Mammary epithelial cell (primary cell): ENCODE measurements around the gene TBATA.

Experiments
- EZH2 ChIP-seq: IDR thresholded peaks from 2 replicates; pipeline ENCODE4 v1.6.1; 2012; ENCODE audit warnings: low read length, inconsistent platforms, borderline replicate concordance
- TF ChIP-seq, protein P1 (sequence below), 2 donors: IDR thresholded peaks in 1 of 2; conservative IDR thresholded peaks in 1 of 2; 2 replicates each; pipeline ENCODE4 v1.5.1; 2011 to 2012; ENCODE audit warnings: inconsistent platforms in 2 of 2, low read length in 2 of 2, mild to moderate bottlenecking in 2 of 2, control low read depth in 1 of 2, low read depth in 1 of 2; ENCODE audit not compliant: insufficient read depth in 1 of 2; ENCODE audit errors: extremely low read depth in 1 of 2

DNA sequence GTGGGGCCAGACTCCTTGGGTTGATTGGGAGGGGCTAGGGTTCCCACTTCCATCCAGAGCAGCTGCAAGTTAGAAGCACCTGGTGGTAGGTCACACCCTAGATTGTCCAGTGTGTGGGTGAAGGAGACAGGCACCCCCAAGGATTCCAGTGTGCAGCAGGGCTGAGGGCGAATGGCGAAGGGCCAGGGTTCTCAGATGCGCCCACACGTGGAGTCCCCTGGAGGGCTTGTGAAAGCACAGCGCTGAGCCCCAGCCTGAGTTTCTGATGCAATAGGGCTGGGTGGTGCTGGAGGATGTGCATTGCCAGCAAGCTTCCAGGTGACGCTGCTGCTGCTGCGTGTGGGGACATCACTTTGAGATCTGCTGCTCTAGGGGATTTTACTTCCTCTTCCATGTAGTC, 25.4 kb downstream of the TBATA start:
- TF ChIP-seq, protein P1, sequence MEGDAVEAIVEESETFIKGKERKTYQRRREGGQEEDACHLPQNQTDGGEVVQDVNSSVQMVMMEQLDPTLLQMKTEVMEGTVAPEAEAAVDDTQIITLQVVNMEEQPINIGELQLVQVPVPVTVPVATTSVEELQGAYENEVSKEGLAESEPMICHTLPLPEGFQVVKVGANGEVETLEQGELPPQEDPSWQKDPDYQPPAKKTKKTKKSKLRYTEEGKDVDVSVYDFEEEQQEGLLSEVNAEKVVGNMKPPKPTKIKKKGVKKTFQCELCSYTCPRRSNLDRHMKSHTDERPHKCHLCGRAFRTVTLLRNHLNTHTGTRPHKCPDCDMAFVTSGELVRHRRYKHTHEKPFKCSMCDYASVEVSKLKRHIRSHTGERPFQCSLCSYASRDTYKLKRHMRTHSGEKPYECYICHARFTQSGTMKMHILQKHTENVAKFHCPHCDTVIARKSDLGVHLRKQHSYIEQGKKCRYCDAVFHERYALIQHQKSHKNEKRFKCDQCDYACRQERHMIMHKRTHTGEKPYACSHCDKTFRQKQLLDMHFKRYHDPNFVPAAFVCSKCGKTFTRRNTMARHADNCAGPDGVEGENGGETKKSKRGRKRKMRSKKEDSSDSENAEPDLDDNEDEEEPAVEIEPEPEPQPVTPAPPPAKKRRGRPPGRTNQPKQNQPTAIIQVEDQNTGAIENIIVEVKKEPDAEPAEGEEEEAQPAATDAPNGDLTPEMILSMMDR (conservative IDR thresholded peaks at IDR 0.05 in 1 of 2, IDR thresholded peaks at IDR 0.05 in 1 of 2; ENCODE audit: extremely low read depth in 1 of 2, insufficient read depth in 1 of 2, low read depth in 1 of 2, low read length in 2 of 2), result no peak
- TF ChIP-seq EZH2, result no peak
